CD14-positive monocyte (primary cell): ENCODE results near the gene R3HCC1L. TPM values are rescaled to one million over a fixed set of nuclear protein-coding genes. Genes with fewer than 3 reads are reported as not detected.

Source experiments
- DNase-seq, 3 donors: peaks; one replicate each; pipeline ENCODE4 v3.0.0-alpha.2; 2011 to 2022
- H2AFZ ChIP-seq: 2 replicates; pipeline ENCODE4 v1.6.0; 2012; ENCODE audit warnings: mild to moderate bottlenecking, low read depth, low read length, inconsistent platforms; ENCODE audit not compliant: insufficient read depth, poor library complexity, severe bottlenecking
- H3K27ac ChIP-seq, 2 donors: 1 replicate in 1 of 2; 2 replicates in 1 of 2; pipeline ENCODE4 v1.5.1; 2012 to 2013; ENCODE audit warnings: low read length in 2 of 2, control low read depth in 1 of 2, inconsistent platforms in 1 of 2, low read depth in 1 of 2, mild to moderate bottlenecking in 1 of 2
- H3K27me3 ChIP-seq, 2 donors: one replicate each; pipeline versions ENCODE4 v1.6.0 to v1.6.1; 2011 to 2013; ENCODE audit warnings: low read length in 2 of 2; ENCODE audit not compliant: control insufficient read depth in 2 of 2, insufficient read depth in 2 of 2
- H3K36me3 ChIP-seq, 2 donors: replicated peaks in 1 of 2; 1 replicate in 1 of 2; 2 replicates in 1 of 2; pipeline versions ENCODE4 v1.5.1 to v1.6.1; 2012 to 2013; ENCODE audit warnings: low read length in 2 of 2, control low read depth in 1 of 2, inconsistent platforms in 1 of 2, mild to moderate bottlenecking in 1 of 2; ENCODE audit not compliant: insufficient read depth in 2 of 2, control insufficient read depth in 1 of 2
- H3K4me1 ChIP-seq, 2 donors: 1 replicate in 1 of 2; 2 replicates in 1 of 2; pipeline versions ENCODE4 v1.5.1 to v1.6.1; 2012 to 2013; ENCODE audit warnings: low read length in 2 of 2, control low read depth in 1 of 2, inconsistent platforms in 1 of 2, mild to moderate bottlenecking in 1 of 2, moderate library complexity in 1 of 2; ENCODE audit not compliant: insufficient read depth in 2 of 2, control insufficient read depth in 1 of 2
- H3K4me2 ChIP-seq: replicated peaks from 2 replicates; pipeline ENCODE3; 2012; ENCODE audit warnings: low read length, moderate library complexity, mild to moderate bottlenecking; ENCODE audit not compliant: poor library complexity, severe bottlenecking; ENCODE audit errors: extremely low read depth
- H3K4me3 ChIP-seq, 3 experiments: fragments of 200-600 bp in 1 of 3; sonication (generic) in 1 of 3; replicated peaks in 1 of 3; 1 replicate in 2 of 3; 2 replicates in 1 of 3; pipeline ENCODE4 v1.5.1; 2011 to 2013; ENCODE audit warnings: low read length in 3 of 3, mild to moderate bottlenecking in 3 of 3, control low read depth in 2 of 3, low read depth in 2 of 3, inconsistent platforms in 1 of 3, moderate library complexity in 1 of 3
- H3K79me2 ChIP-seq: 2 replicates; pipeline ENCODE4 v1.6.0; 2012; ENCODE audit warnings: mild to moderate bottlenecking, control low read depth, inconsistent platforms, low read length, moderate library complexity; ENCODE audit not compliant: insufficient read depth
- H3K9ac ChIP-seq: 2 replicates; pipeline ENCODE4 v1.6.0; 2017; ENCODE audit warnings: low read length, mild to moderate bottlenecking; ENCODE audit not compliant: insufficient read depth, poor library complexity, severe bottlenecking
- H3K9me3 ChIP-seq, 2 donors: replicated peaks in 1 of 2; 1 replicate in 1 of 2; 2 replicates in 1 of 2; pipeline versions ENCODE4 v1.5.1 to v1.6.1; 2012 to 2013; ENCODE audit warnings: low read length in 2 of 2, control low read depth in 1 of 2; ENCODE audit not compliant: control insufficient read depth in 1 of 2, insufficient read depth in 1 of 2
- H4K20me1 ChIP-seq: 2 replicates; pipeline ENCODE4 v1.6.0; 2012; ENCODE audit warnings: mild to moderate bottlenecking, low read length, control low read depth, moderate library complexity; ENCODE audit not compliant: insufficient read depth
- H3K27ac Mint-ChIP-seq, 7 donors: one replicate each; pipeline ENCODE4 v1.8.0; 2020; ENCODE audit warnings: mild to moderate bottlenecking in 7 of 7, mixed read lengths in 7 of 7, moderate library complexity in 6 of 7, inconsistent platforms in 2 of 7
- H3K27me3 Mint-ChIP-seq, 3 donors: one replicate each; pipeline ENCODE4 v1.8.0; 2021 to 2022; ENCODE audit warnings: low read depth in 3 of 3, mild to moderate bottlenecking in 3 of 3, mixed read lengths in 3 of 3, moderate library complexity in 3 of 3, inconsistent platforms in 1 of 3
- H3K36me3 Mint-ChIP-seq, 2 donors: one replicate each; pipeline ENCODE4 v1.8.0; 2020; ENCODE audit warnings: mixed read lengths in 2 of 2, inconsistent platforms in 1 of 2, mild to moderate bottlenecking in 1 of 2
- H3K4me1 Mint-ChIP-seq: one replicate; pipeline ENCODE4 v1.8.0; 2020; ENCODE audit warnings: mild to moderate bottlenecking, mixed read lengths
- H3K4me3 Mint-ChIP-seq, 2 donors: one replicate each; pipeline ENCODE4 v1.8.0; 2020; ENCODE audit warnings: mild to moderate bottlenecking in 2 of 2, mixed read lengths in 2 of 2, moderate library complexity in 1 of 2
- H3K9me3 Mint-ChIP-seq, 7 donors: one replicate each; pipeline ENCODE4 v1.8.0; 2020 to 2022; ENCODE audit warnings: mixed read lengths in 7 of 7, mild to moderate bottlenecking in 6 of 7, moderate library complexity in 6 of 7, inconsistent platforms in 2 of 7
- CTCF ChIP-seq: fragments of 200-600 bp; IDR thresholded peaks from one replicate; pipeline ENCODE4 v1.8.0; 2022; ENCODE audit warnings: antibody characterized with exemption, mild to moderate bottlenecking
- WGBS: methylation state at CpG from one replicate; pipeline ENCODE4 v1.1.5; 2013; ENCODE audit warnings: missing lambda C conversion rate; ENCODE audit not compliant: insufficient coverage; 5-methylcytosine and 5-hydroxymethylcytosine counted together
- intact Hi-C, 2 donors: fragments of 100-400 bp; cut with micrococcal nuclease; formaldehyde crosslinking; loops; one replicate each; pipeline versions ENCODE4 v1.15.0 to v1.15.1; 2023
- polyA plus RNA-seq, 3 donors: library from polyadenylated mRNA; depleted of rRNA in 1 of 3; unstranded in 2 of 3; stranded (reverse) in 1 of 3; fragments of 300-500 nt in 2 of 3; fragments of >200 nt in 1 of 3; fragmentation: Illumina TruSeq in 2 of 3; gene quantifications; 1 replicate in 2 of 3; 2 replicates in 1 of 3; pipeline ENCODE4 v1.2.3, GENCODE V29; 2012 to 2021

R3HCC1L gene
- polyA plus RNA-seq, 3 donors: 2.6 to 13.8 (median 2.7) TPM

- Histone ChIP-seq H3K27ac (no peak overlapping the region), H3K9ac (no peak overlapping the region), H3K27me3 (peaks cover 13 to 38% of the 10 kb centered on the region in 2 donors), H3K4me2 (no peak overlapping the region), H2AFZ (no peak overlapping the region), H3K4me3 (no peak overlapping the region), H3K36me3 (no peaks in the 10 kb centered on the region), H4K20me1 (no peaks in the 10 kb centered on the region), H3K79me2 (no peaks in the 10 kb centered on the region), H3K9me3 (peaks cover 0 to 4% of the 10 kb centered on the region in 2 donors), H3K4me1 (peaks cover 7 to 8% of the 10 kb centered on the region in 2 donors)
- intact Hi-C loops: loop anchor here in 1 of 2 donors (10.0 kb wide), 1 partner anchor 65 kb away; no protein-coding TSS in a partner anchor
- TF ChIP-seq CTCF: no peak
- DNase-seq: no peak
- H3K36me3 Mint-ChIP-seq: peaks cover 0 to 3% of the 10 kb centered on the region in 2 donors
- H3K4me1 Mint-ChIP-seq: peaks cover 7% of the 10 kb centered on the region
- peaks cover 0 to 10% (median 0%) of the 10 kb centered on the region in 7 donors for H3K9me3 Mint-ChIP-seq
- H3K27me3 Mint-ChIP-seq: peaks cover 40 to 70% (median 50%) of the 10 kb centered on the region in 3 donors
- H3K4me3 Mint-ChIP-seq: peak overlapping the region in 1 of 2 donors; percentile 89
- WGBS: 59% methylated on average over 6 of the region's 8 CpGs
- no peak overlapping the region for H3K27ac Mint-ChIP-seq
These were observed 135.0 kb downstream of the R3HCC1L start for GRCh38 chr10:98269435-98269912.

GRCh38 chr10:98270073-98270740, 135.8 kb downstream of the R3HCC1L start:
- Histone ChIP-seq H3K4me1 (peaks cover 7 to 8% of the 10 kb centered on the region in 2 donors), H3K4me2 (no peak overlapping the region), H3K79me2 (no peaks in the 10 kb centered on the region), H4K20me1 (no peaks in the 10 kb centered on the region), H3K9ac (no peak overlapping the region), H2AFZ (no peak overlapping the region), H3K27ac (no peak overlapping the region), H3K27me3 (peaks cover 13 to 38% of the 10 kb centered on the region in 2 donors), H3K36me3 (no peaks in the 10 kb centered on the region), H3K9me3 (peaks cover 0 to 4% of the 10 kb centered on the region in 2 donors), H3K4me3 (no peak overlapping the region)
- H3K36me3 Mint-ChIP-seq: peaks cover 0 to 3% of the 10 kb centered on the region in 2 donors
- H3K9me3 Mint-ChIP-seq: peaks cover 0 to 10% (median 0%) of the 10 kb centered on the region in 7 donors
- TF ChIP-seq CTCF: no peak
- H3K27me3 Mint-ChIP-seq: peaks cover 40 to 68% (median 48%) of the 10 kb centered on the region in 3 donors
- peak overlapping the region in 1 of 2 donors; percentile 49 for H3K4me3 Mint-ChIP-seq
- WGBS: 76% methylated on average over 3 of the region's 10 CpGs
- peak overlapping the region in 1 of 7 donors; percentile 43 for H3K27ac Mint-ChIP-seq
- intact Hi-C loops: no loop called here
- no peak for DNase-seq
- peaks cover 7% of the 10 kb centered on the region for H3K4me1 Mint-ChIP-seq
